Colon (tissue), 2 donors: Measurements from ENCODE around the gene PRPH2.

Experiments used
- FAIRE-seq: peaks from 2 replicates; lab custom pipeline; 2012; peaks lifted over from hg19 to GRCh38; lab: Jason Lieb, UNC
- donor health status: control.
- donor health status: control.

PRPH2 gene, protein sequence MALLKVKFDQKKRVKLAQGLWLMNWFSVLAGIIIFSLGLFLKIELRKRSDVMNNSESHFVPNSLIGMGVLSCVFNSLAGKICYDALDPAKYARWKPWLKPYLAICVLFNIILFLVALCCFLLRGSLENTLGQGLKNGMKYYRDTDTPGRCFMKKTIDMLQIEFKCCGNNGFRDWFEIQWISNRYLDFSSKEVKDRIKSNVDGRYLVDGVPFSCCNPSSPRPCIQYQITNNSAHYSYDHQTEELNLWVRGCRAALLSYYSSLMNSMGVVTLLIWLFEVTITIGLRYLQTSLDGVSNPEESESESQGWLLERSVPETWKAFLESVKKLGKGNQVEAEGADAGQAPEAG

DNA sequence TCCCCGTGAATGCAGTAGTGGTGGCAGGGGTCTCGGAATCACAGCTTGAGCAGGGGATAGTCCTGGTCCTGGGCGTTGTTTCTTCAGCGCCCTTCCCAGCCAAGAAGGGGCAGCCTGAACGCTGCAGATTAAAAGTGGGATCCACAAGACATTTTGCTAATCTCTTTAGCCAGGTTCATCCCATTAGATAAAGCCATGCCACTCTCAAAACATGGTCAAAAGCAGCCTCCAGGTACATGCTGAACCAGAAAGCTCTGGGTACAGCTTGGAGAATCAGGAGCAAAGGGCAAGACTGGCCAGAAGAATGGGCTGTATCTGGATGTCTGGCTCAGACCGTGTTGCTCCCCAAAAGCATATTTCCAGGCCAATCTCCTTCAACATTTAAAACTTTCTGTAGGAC lies at the start of gene PRPH2:
TSS of gene PRPH2 (minus strand) at position 101 of the 400 bp plus-strand sequence. CDS start 263 bp downstream, outside the sequence.
- no peak for FAIRE-seq

DNA sequence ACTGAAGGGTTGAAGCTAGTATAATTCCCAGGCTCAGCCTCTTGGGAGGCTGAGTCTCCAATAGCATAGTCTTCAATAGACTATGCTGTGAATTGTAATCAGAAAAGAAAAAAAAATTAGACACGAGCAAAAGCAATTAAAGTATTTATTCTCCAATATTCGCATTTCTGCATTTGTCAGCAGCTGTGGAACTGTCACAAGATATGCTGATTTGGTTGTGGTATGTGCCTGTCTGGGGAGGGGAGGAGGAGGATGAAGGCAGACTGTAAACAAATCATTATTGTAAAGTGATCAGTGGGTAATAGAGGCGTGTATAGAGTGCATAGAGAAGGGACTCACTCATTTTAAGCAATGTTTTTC lies 49.3 kb upstream of the PRPH2 start:
- FAIRE-seq = no peak

DNA sequence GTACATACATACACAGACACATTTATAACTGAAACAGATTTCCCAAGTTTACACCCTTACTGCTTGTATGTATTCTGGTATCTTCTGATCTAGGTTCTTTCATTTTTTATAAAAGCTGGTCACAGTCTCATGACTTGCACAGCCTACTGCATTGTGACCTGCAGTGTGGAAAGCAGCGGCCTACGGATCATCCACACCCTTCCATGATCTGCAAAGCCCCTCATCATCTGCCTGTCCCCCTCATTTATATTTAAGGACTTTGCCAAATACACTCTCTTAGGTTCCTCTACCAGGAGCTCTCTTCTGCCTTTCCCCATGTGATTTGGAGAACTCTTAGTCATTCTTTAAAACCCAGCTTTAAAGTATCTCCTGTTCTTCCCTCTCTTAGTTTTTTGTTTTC lies 47.4 kb upstream of the PRPH2 start:
- no peak for FAIRE-seq

- no peak for FAIRE-seq
Observed at GRCh38 chr6:42769051-42769450, 46.7 kb upstream of the PRPH2 start.

DNA sequence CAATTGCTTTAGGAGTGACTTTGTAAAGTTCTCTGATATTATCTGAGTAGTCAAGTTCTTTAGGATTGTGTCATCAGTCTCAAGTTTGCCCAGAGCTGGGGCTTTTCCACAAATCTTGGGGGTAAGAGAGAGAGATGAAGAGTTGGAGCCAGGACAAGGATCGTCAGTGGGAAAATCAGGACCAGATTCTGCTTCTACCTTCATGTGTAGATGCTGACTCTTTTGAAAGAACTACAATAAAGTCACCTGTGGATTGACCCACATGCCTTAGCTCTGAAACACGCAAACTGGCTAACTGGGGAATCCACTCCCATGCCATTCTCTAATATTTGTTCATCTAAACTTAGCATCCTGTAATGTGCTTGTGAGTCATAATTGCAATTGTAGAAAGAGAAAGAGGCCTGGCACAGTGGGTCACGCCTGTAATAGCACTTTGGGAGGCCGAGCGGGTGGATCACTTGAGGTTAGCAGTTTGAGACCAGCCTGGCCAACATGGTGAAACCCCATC lies 43.8 kb upstream of the PRPH2 start:
- no peak for FAIRE-seq

DNA sequence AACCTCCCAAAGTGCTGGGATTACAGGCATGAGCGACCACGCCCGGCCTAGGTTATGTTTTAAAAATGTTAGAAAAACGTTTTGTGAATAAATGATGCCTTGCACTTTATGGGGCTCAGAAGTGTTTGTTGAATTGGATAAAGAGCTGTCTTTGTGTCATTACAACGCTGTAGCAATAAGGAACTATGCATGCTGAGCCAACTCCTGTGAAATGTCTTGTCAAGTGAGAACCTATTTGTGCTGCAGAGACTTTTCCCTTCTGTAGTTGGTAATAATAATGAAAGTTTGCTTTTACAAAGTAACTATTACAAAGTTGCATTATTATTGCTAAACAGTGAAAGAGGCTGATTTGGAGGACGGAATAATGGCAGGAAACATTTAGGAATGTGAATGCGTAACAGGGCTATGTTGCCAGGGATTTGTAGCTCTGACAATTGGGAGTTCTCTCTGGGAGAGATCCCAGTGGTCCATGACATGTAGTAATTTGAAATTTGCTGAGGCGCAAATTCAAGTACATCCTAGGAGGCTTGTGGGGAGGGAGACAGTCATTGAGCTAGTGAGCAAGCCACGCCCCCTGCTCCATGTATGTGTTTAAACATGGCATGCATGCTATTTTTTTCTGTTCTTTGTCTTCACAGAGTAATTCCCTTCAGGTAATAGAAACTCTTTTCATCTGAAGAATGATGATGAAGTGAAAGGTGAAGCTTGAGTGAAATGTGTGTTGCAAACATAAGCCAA lies 42.7 kb upstream of the PRPH2 start:
- FAIRE-seq = no peak

DNA sequence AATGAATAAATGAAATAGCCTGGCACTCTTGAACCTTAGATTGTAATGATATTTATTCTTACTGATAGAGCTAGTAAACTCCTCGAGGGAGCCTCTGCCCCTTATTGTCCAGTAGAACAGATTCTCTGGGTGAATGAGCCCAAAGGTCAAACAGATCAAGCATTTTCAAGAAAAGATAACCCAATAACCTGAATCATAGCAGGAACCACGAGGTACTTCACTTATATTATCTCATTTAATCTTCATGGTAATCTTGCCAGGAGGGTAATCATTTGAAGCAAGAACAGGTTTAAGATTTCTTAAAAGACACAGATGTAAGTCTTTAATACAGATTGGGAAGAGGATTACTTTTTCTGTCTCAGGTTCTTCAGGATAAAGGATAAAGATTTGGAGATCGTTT lies 40.6 kb upstream of the PRPH2 start:
- peak; percentile 21 for FAIRE-seq

- no peak for FAIRE-seq
Observed at GRCh38 chr6:42762426-42762859, 40.0 kb upstream of the PRPH2 start.

GRCh38 chr6:42761287-42762067 lies 39.1 kb upstream of the PRPH2 start:
- no peak for FAIRE-seq

GRCh38 chr6:42758756-42759430 lies 36.5 kb upstream of the PRPH2 start:
- no peak for FAIRE-seq

- no peak for FAIRE-seq
Observed at GRCh38 chr6:42756722-42757121, 34.3 kb upstream of the PRPH2 start.

- no peak for FAIRE-seq
Observed at GRCh38 chr6:42754759-42755158, 32.4 kb upstream of the PRPH2 start.

DNA sequence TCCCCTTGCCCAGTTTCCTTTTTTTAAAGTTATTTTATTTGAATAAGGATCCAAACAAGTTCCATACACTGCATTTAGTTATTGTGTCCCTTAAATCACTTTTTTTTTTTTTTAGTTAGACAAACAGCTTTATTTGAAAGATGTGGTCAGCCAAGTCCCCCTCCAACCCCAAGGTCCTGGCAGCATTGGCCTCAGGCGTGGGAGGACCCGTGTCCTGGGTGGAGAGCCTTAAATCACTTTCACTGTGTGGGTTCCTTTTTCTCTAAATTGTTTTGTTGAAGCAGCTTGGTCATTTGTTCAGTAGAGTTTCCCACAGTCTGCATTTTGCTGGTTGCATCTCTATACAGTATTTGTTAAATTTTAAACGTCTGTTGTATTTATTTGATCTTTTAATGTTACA lies 28.7 kb upstream of the PRPH2 start:
- no peak for FAIRE-seq

GRCh38 chr6:42748203-42748898 lies 26.0 kb upstream of the PRPH2 start:
- no peak for FAIRE-seq

DNA sequence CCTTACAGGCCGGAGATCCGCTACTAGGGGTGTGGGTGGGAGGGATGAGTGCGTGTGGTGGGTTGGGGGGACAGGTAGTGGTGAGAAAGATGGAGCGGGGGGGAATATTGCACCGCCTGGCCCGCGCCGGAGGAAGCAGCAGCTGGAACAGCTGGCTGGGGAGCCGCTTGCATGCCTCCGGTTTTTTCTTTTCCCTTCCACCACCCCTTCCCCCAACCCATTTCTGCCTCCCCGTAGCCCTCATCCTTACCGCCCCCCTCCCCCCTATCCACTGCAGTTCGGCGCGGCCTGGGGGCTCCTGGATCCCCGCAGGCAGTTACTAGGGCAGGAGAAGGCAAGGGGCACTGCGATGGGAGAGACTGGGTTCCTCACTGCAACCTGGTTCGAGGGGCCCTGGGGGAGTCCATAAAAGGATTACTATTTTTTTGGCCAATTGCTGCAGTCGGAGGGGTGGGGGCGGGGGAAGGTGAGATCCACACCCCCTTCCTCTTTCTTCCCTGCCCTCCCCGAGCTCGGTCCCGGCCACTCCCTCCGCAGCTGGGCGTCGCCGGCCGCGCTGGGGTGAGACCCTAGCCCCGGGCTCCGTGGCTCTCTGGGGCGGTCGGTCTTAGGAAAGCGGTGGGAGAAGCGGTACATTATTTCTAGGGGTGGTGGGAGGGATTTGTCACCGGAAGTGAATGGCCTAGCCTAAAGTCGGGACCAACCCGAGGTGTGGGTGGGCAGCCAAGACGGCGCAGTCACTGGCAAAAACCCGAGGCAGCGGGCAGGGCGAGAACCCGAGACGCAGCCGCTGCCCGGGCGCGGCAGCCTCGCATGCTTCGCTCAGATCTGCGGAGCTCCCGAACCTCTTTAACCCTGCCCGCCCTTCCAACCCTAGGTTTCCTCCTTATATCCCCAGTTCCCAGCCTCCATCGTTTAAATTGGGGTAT lies 24.3 kb upstream of the PRPH2 start:
- FAIRE-seq = no peak

GRCh38 chr6:42745640-42746462 lies 23.5 kb upstream of the PRPH2 start, which contains the start of gene TBCC:
Gene TBCC (minus strand): TSS chr6:42746103. CDS start chr6:42746073, 30 bp downstream.
- FAIRE-seq = no peak

- no peak for FAIRE-seq
Observed at GRCh38 chr6:42745083-42745639, 22.8 kb upstream of the PRPH2 start.

DNA sequence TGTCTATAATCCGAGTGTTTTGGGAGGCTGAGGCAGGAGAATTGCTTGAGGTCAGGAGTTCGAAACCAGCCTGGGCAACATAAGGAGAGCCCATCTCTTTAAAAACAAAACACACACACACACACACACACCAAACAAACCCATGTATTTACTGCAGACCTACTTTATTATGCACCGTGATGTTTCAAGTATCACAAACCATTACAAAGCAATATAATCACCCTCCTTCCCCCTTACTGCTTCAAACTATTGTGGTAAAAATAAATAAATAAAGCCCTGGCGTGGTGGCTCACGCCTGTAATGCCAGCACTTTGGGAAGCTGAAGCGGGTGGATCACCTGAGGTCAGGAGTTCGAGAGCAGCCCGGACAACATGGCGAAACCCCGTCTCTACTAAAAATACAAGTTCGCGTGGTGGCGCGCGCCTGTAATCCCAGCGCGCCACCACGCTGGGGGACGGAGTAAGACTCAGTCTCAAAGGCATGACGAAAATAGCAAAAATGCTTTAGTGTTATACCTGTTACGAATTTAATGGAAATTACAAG lies 22.0 kb upstream of the PRPH2 start:
- no peak for FAIRE-seq
